GM12892 (cell line): ENCODE results near the gene FSTL4.

Source experiments
- POLR2AphosphoS5 ChIP-seq: IDR thresholded peaks from 2 replicates; pipeline ENCODE4 v1.6.1; 2011; ENCODE audit warnings: low read depth, low read length, control low read depth
- TAF1 ChIP-seq: IDR thresholded peaks from 2 replicates; pipeline ENCODE4 v1.6.1; 2011; ENCODE audit warnings: low read depth, mild to moderate bottlenecking, control low read depth, low read length, borderline replicate concordance

GRCh38 chr5:133469846-133470245 is 142.5 kb downstream of the FSTL4 start:
- TF ChIP-seq POLR2AphosphoS5 (no peak), TAF1 (no peak)
